GM12892 (cell line): ENCODE results near the gene GMFB.

ENCODE experiments used
- POLR2A ChIP-seq: IDR thresholded peaks from 2 replicates; pipeline ENCODE4 v1.6.1; 2011; ENCODE audit warnings: low read depth, low read length, control low read depth
- POLR2AphosphoS5 ChIP-seq: IDR thresholded peaks from 2 replicates; pipeline ENCODE4 v1.6.1; 2011; ENCODE audit warnings: low read depth, low read length, control low read depth
- TAF1 ChIP-seq: IDR thresholded peaks from 2 replicates; pipeline ENCODE4 v1.6.1; 2011; ENCODE audit warnings: low read depth, mild to moderate bottlenecking, control low read depth, low read length, borderline replicate concordance

DNA sequence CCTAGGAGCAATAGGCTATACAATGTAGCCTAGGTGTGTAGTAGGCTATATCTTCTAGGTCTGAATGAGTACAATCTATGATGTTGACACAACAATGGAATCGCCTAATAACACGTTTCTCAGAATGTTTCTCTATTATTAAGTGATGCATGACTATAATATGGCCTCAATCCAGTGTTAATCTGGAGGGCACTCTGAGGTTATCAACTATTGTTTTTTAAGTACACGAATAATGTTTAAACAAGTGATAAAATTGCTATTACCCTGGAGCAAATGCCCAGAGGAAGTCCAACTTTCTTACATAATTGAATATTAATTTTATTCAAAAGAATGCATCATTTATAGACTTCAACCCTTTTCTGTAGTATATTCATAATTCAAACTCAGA, 31.2 kb downstream of the GMFB start:
- TF ChIP-seq POLR2A (no peak), POLR2AphosphoS5 (no peak), TAF1 (no peak)
